GM10248 (cell line): ENCODE measurements around the gene MRPL53.
A peak's percentile ranks its signal among the peaks of the same experiment; 100 is the strongest.

ENCODE experiments used
- CTCF ChIA-PET: fragments of 300-600 bp; sonication (Branson Sonifier 250); formaldehyde crosslinking; extraction: SDS; loops from one replicate; lab custom pipeline; 2021; ENCODE audit warnings: antibody characterized with exemption; lab: Yijun Ruan, JAX
- POLR2A ChIA-PET: fragments of 350-650 bp; sonication (Branson Sonifier 250); formaldehyde crosslinking; extraction: SDS; loops from one replicate; lab custom pipeline; 2020; ENCODE audit warnings: antibody characterized with exemption; lab: Yijun Ruan, JAX
- DNase-seq: peaks from one replicate; pipeline ENCODE4 v3.0.0; 2012; ENCODE audit errors: extremely low spot score
- TF ChIP-seq, protein P1 (sequence below): IDR thresholded peaks from 2 replicates; pipeline ENCODE4 v1.5.1; 2012; ENCODE audit warnings: mild to moderate bottlenecking, low read depth; ENCODE audit errors: extremely low read depth, missing control alignments, control extremely low read depth

The MRPL53 gene

GRCh38 chr2:74481961-74482800 lies 9.7 kb upstream of the MRPL53 start:
- CTCF ChIA-PET: interaction anchor here (0.9 to 5.3 kb wide), 34 partner anchors 8 to 147 kb away, joined by 3 to 106 read pairs (median 5); partner anchors contain the start of genes AUP1, HTRA2, INO80B and LBX2
- DNase-seq: peak; percentile 67

GRCh38 chr2:74481431-74481830 lies 9.0 kb upstream of the MRPL53 start:
- ChIA-PET CTCF (interaction anchor here (0.8 to 5.3 kb wide), 16 partner anchors 8 to 232 kb away, joined by 3 to 106 read pairs (median 8); partner anchors contain the start of genes MOGS, MRPL53, PCGF1 and WBP1), POLR2A (interaction anchor here (0.6 to 1.2 kb wide), 5 partner anchors 14 to 658 kb away, joined by 3 to 4 read pairs (median 3); no protein-coding TSS in a partner anchor)
- no peak for DNase-seq
- TF ChIP-seq, protein P1, sequence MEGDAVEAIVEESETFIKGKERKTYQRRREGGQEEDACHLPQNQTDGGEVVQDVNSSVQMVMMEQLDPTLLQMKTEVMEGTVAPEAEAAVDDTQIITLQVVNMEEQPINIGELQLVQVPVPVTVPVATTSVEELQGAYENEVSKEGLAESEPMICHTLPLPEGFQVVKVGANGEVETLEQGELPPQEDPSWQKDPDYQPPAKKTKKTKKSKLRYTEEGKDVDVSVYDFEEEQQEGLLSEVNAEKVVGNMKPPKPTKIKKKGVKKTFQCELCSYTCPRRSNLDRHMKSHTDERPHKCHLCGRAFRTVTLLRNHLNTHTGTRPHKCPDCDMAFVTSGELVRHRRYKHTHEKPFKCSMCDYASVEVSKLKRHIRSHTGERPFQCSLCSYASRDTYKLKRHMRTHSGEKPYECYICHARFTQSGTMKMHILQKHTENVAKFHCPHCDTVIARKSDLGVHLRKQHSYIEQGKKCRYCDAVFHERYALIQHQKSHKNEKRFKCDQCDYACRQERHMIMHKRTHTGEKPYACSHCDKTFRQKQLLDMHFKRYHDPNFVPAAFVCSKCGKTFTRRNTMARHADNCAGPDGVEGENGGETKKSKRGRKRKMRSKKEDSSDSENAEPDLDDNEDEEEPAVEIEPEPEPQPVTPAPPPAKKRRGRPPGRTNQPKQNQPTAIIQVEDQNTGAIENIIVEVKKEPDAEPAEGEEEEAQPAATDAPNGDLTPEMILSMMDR: no peak

More at GRCh38 chr2:74481961-74482800, 9.7 kb upstream of the MRPL53 start:
- POLR2A ChIA-PET: interaction anchor here (0.6 to 1.9 kb wide), 5 partner anchors 10 to 304 kb away, joined by 3 to 4 read pairs (median 4); partner anchors contain the start of genes INO80B and MRPL53
- TF ChIP-seq, protein P1: no peak

DNA sequence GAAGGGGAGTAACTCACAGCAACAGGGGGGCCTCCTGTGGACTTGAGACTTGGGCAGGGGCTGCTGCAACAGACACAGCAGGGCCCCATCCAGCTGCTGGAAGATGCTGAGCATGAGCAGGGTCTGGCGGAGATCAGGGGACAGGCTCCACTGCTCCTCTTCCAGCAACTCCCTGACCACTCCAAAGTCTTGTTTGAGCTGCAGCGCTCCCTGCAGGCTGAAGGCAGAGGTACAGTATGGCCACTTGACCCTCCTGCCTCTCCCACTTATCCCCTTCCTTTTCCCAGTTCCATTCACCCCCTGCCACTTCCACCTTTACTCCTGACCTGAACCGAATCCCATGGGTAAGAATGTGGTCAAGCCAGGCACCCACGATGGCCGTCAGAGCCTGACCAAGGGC lies 2.4 kb upstream of the MRPL53 start:
- no peak for DNase-seq
- TF ChIP-seq, protein P1: peak; percentile 43
- CTCF ChIA-PET: interaction anchor here (1.1 to 4.1 kb wide), 18 partner anchors 8 to 652 kb away, joined by 3 to 27 read pairs (median 5); partner anchors contain the start of genes CCDC142, INO80B, MOGS and TTC31
- POLR2A ChIA-PET: interaction anchor here (1.0 kb wide), 1 partner anchor 17 kb away, joined by 4 read pairs; the partner anchor contains the start of gene WBP1

DNA sequence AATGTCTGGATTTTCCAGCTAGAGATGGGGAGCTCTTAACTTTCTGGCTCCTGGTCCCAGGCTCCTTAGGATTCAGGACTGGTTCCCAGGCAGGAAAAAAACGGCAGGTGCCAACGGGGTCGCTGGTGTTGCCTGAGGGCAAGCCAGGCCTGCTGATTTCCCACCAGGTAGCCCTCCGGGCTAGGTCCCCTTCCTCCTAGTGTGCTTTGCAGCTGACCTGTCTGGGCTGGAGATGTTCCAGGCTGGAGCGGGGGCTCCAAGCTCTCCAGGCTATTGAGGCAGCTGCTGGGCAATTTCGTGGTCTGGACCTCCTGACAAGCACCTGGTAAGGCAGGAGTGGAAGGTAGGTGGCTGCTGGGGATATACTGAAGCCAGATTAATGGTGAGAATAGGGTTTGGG lies 2.0 kb upstream of the MRPL53 start:
- TF ChIP-seq, protein P1: no peak
- ChIA-PET CTCF (interaction anchor here (1.1 to 4.1 kb wide), 15 partner anchors 9 to 652 kb away, joined by 3 to 27 read pairs (median 5); partner anchors contain the start of genes CCDC142, INO80B, MOGS and TTC31), POLR2A (interaction anchor here (0.7 to 0.8 kb wide), 2 partner anchors 16 to 19 kb away, joined by 3 to 4 read pairs; partner anchors contain the start of gene WBP1)
- DNase-seq: no peak

- POLR2A ChIA-PET: interaction anchor here (0.8 to 2.3 kb wide), 2 partner anchors 15 to 66 kb away, joined by 3 to 8 read pairs; partner anchors contain the start of gene WBP1
- no peak for DNase-seq
- TF ChIP-seq, protein P1: no peak
- CTCF ChIA-PET: interaction anchor here (1.0 to 4.1 kb wide), 6 partner anchors 9 to 114 kb away, joined by 3 to 27 read pairs (median 14); partner anchors contain the start of genes CCDC142, INO80B, TTC31 and WBP1
Observed at GRCh38 chr2:74472945-74473258, 422 bp upstream of the MRPL53 start.
